Liver (tissue), 9 donors: Measurements from ENCODE around the gene OPA3. TPM values are rescaled to one million over a fixed set of nuclear protein-coding genes. Genes with fewer than 3 reads are reported as not detected.

Experiments
- DNase-seq: peaks from one replicate; pipeline ENCODE4 v3.0.0-alpha.2; 2017; ENCODE audit warnings: low spot score
- H3K27ac ChIP-seq, 2 donors: one replicate each; pipeline ENCODE4 v1.7.0; 2013; ENCODE audit warnings: inconsistent platforms in 2 of 2, low read length in 2 of 2, control low read depth in 1 of 2, low read depth in 1 of 2, mild to moderate bottlenecking in 1 of 2
- H3K27me3 ChIP-seq, 4 donors: one replicate each; pipeline versions ENCODE4 v1.6.1 to v1.7.0; 2013; ENCODE audit warnings: low read length in 3 of 4, inconsistent platforms in 1 of 4, mild to moderate bottlenecking in 1 of 4, moderate library complexity in 1 of 4; ENCODE audit not compliant: control insufficient read depth in 4 of 4, insufficient read depth in 4 of 4
- H3K36me3 ChIP-seq, 4 donors: one replicate each; pipeline versions ENCODE4 v1.6.1 to v1.7.0; 2013; ENCODE audit warnings: low read length in 3 of 4, mild to moderate bottlenecking in 3 of 4, low read depth in 1 of 4, moderate library complexity in 1 of 4; ENCODE audit not compliant: control insufficient read depth in 4 of 4, insufficient read depth in 3 of 4
- H3K4me1 ChIP-seq, 4 donors: one replicate each; pipeline versions ENCODE4 v1.6.1 to v1.7.0; 2013; ENCODE audit warnings: low read length in 3 of 4, mild to moderate bottlenecking in 3 of 4, moderate library complexity in 1 of 4; ENCODE audit not compliant: control insufficient read depth in 4 of 4, insufficient read depth in 4 of 4
- H3K4me3 ChIP-seq, 3 donors: one replicate each; pipeline versions ENCODE4 v1.6.1 to v1.7.0; 2013; ENCODE audit warnings: low read length in 3 of 3, control low read depth in 1 of 3, low read depth in 1 of 3, mild to moderate bottlenecking in 1 of 3
- H3K9ac ChIP-seq, 2 donors: one replicate each; pipeline ENCODE4 v1.7.0; 2013; ENCODE audit warnings: low read length in 2 of 2, mild to moderate bottlenecking in 2 of 2, moderate library complexity in 2 of 2, control low read depth in 1 of 2, low read depth in 1 of 2
- H3K9me3 ChIP-seq, 4 donors: one replicate each; pipeline versions ENCODE4 v1.6.1 to v1.7.0; 2013; ENCODE audit warnings: low read length in 3 of 4; ENCODE audit not compliant: control insufficient read depth in 4 of 4
- ATF3 ChIP-seq: IDR thresholded peaks from 2 replicates; pipeline ENCODE4 v1.6.1; 2016; ENCODE audit warnings: antibody characterized with exemption
- EGR1 ChIP-seq, 2 donors: IDR thresholded peaks; 2 replicates each; pipeline ENCODE4 v1.6.1; 2016 to 2018; ENCODE audit warnings: antibody characterized with exemption in 2 of 2, low read depth in 2 of 2
- FOXA1 ChIP-seq: IDR thresholded peaks from 2 replicates; pipeline ENCODE4 v1.6.1; 2016; ENCODE audit warnings: antibody characterized with exemption
- FOXA2 ChIP-seq: IDR thresholded peaks from 2 replicates; pipeline ENCODE4 v1.6.1; 2016; ENCODE audit warnings: antibody characterized with exemption
- GABPA ChIP-seq, 2 donors: IDR thresholded peaks in 1 of 2; conservative IDR thresholded peaks in 1 of 2; 2 replicates each; pipeline ENCODE4 v1.6.1; 2016; ENCODE audit warnings: antibody characterized with exemption in 2 of 2, mild to moderate bottlenecking in 1 of 2, moderate library complexity in 1 of 2
- HNF4A ChIP-seq, 2 donors: conservative IDR thresholded peaks; 2 replicates each; pipeline ENCODE4 v1.6.1; 2016; ENCODE audit warnings: antibody characterized with exemption in 2 of 2, mild to moderate bottlenecking in 2 of 2
- HNF4G ChIP-seq: IDR thresholded peaks from 2 replicates; pipeline ENCODE4 v1.6.1; 2016; ENCODE audit warnings: antibody characterized with exemption
- JUND ChIP-seq, 2 donors: IDR thresholded peaks; 2 replicates each; pipeline ENCODE4 v1.6.1; 2016; ENCODE audit warnings: antibody characterized with exemption in 2 of 2
- MAX ChIP-seq: IDR thresholded peaks from 2 replicates; pipeline ENCODE4 v1.6.1; 2016; ENCODE audit warnings: antibody characterized with exemption
- NR2F2 ChIP-seq: IDR thresholded peaks from 2 replicates; pipeline ENCODE4 v1.6.1; 2016; ENCODE audit warnings: antibody characterized with exemption
- REST ChIP-seq: IDR thresholded peaks from 2 replicates; pipeline ENCODE4 v1.6.1; 2016; ENCODE audit warnings: antibody characterized with exemption, mild to moderate bottlenecking
- RXRA ChIP-seq, 2 donors: IDR thresholded peaks; 2 replicates each; pipeline ENCODE4 v1.6.1; 2017 to 2018; ENCODE audit warnings: antibody characterized with exemption in 2 of 2, mild to moderate bottlenecking in 1 of 2
- TAF1 ChIP-seq: conservative IDR thresholded peaks from 2 replicates; pipeline ENCODE4 v1.6.1; 2016; ENCODE audit warnings: antibody characterized with exemption, mild to moderate bottlenecking
- YY1 ChIP-seq: IDR thresholded peaks from 2 replicates; pipeline ENCODE4 v1.6.1; 2016; ENCODE audit warnings: antibody characterized with exemption, mild to moderate bottlenecking
- WGBS: extraction: QIAGEN DNeasy Blood & Tissue Kit; methylation state at CpG from one replicate; pipeline ENCODE4 v1.1.7; 2013; 5-methylcytosine and 5-hydroxymethylcytosine counted together
- polyA plus RNA-seq, 2 donors: library from polyadenylated mRNA; stranded (reverse) in 1 of 2; unstranded in 1 of 2; fragments of 200-250 nt in 1 of 2; fragments of >200 nt in 1 of 2; fragmentation: Nextera tagmentation in 1 of 2; extraction: Ambion mirVana in 1 of 2; gene quantifications; one replicate each; pipeline versions ENCODE4 v1.2.1 to v1.2.3, GENCODE V29; 2013 to 2015
- total RNA-seq, 2 donors: library from RNA; depleted of rRNA; stranded (reverse); fragments of >200 nt; gene quantifications; one replicate each; pipeline ENCODE4 v1.2.3, GENCODE V29; 2014
- donor health status: healthy.
- donor health status: healthy.
- donor health status: healthy.
- donor health status: healthy.
- donor health status: healthy.

The OPA3 gene
- total and polyA plus RNA-seq, 4 donors, result 3.8 to 9.4 (median 6.2) TPM

GRCh38 chr19:45556835-45557234 is 27.8 kb downstream of the OPA3 start:
- no peak for DNase-seq

GRCh38 chr19:45554481-45554880 is 30.1 kb downstream of the OPA3 start:
- 96% methylated on average over 1 of the region's 1 CpG for WGBS
- Histone ChIP-seq H3K27ac (no peak overlapping the region), H3K4me3 (no peak overlapping the region), H3K4me1 (no peaks in the 10 kb centered on the region), H3K9ac (no peak overlapping the region), H3K36me3 (peaks cover 0 to 11% (median 4%) of the 10 kb centered on the region in 4 donors), H3K27me3 (no peaks in the 10 kb centered on the region), H3K9me3 (no peaks in the 10 kb centered on the region)
- no peak for DNase-seq
- TF ChIP-seq ATF3 (no peak), NR2F2 (no peak), JUND (IDR thresholded peaks at IDR 0.05) (no peak), TAF1 (no peak), REST (no peak), YY1 (no peak), MAX (no peak), FOXA1 (no peak), RXRA (IDR thresholded peaks at IDR 0.05) (no peak), HNF4A (conservative IDR thresholded peaks at IDR 0.05) (no peak), FOXA2 (no peak)

More at GRCh38 chr19:45556835-45557234, 27.8 kb downstream of the OPA3 start:
- WGBS, result 95% methylated on average over 5 of the region's 5 CpGs
- Histone ChIP-seq H3K27ac (no peak overlapping the region), H3K27me3 (no peaks in the 10 kb centered on the region), H3K36me3 (peaks cover 0 to 9% (median 4%) of the 10 kb centered on the region in 4 donors), H3K9me3 (no peaks in the 10 kb centered on the region), H3K4me3 (no peak overlapping the region), H3K4me1 (no peaks in the 10 kb centered on the region), H3K9ac (no peak overlapping the region)
- TF ChIP-seq GABPA (IDR thresholded peaks at IDR 0.05 in 1 of 2, conservative IDR thresholded peaks at IDR 0.05 in 1 of 2) (no peak), JUND (IDR thresholded peaks at IDR 0.05) (no peak), FOXA1 (no peak), MAX (no peak), REST (no peak), HNF4A (conservative IDR thresholded peaks at IDR 0.05) (no peak), RXRA (IDR thresholded peaks at IDR 0.05) (no peak), ATF3 (no peak), EGR1 (IDR thresholded peaks at IDR 0.05; ENCODE audit: low read depth in 2 of 2) (no peak), HNF4G (no peak)
